Stimulated activated CD4-positive, alpha-beta T cell treated with anti-CD3 and anti-CD28 coated beads, TNF-alpha, amount 100 ng/mL, for 4 hours (primary cell): ENCODE measurements around the gene STK16.

Experiments used
- DNase-seq, 3 experiments: peaks; one replicate each; pipeline ENCODE4 v3.0.0-alpha.2; 2020; ENCODE audit warnings: low read depth in 3 of 3

The STK16 gene

GRCh38 chr2:219269362-219270054 lies 24.2 kb downstream of the STK16 start:
- DNase-seq, result no peak

- DNase-seq, result no peak
These were observed 24.7 kb downstream of the STK16 start for GRCh38 chr2:219270055-219270372.

DNA sequence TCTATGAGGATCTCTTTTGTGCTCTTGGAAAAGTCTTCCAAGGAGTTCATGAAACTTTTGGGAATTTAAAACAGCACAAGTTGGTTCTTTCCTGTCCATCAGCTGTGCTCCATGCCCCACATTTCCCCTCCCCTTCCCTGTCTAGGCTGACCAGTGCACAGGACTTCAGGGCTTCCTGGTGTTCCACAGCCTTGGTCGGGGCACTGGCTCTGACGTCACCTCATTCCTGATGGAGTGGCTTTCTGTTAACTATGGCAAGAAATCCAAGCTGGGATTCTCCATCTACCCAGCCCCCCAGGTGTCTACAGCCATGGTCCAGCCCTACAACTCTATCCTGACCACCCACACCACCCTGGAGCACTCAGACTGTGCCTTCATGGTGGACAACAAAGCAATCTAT lies 25.7 kb downstream of the STK16 start:
- DNase-seq, result no peak

DNA sequence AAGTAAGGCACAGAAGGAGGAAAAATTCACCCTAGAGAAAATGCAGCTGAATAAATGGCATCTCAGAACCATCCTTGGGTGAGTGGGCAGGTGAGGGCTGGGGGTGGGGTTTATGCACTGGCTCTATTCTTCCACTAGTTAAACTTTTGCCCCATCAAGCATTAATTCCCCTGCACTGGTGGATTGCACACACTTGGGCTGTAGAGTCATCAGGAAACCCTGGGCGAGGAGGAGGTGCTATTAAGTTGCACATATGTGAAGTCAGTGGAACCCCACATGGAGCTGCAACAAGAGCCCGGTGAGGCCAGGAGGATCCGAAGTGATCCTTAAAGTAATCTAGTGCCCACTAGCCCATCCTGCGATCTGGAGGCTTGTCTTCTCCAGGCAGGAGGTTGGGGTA lies 27.1 kb downstream of the STK16 start:
- no peak for DNase-seq

GRCh38 chr2:219272995-219273394 lies 27.7 kb downstream of the STK16 start:
- no peak for DNase-seq

DNA sequence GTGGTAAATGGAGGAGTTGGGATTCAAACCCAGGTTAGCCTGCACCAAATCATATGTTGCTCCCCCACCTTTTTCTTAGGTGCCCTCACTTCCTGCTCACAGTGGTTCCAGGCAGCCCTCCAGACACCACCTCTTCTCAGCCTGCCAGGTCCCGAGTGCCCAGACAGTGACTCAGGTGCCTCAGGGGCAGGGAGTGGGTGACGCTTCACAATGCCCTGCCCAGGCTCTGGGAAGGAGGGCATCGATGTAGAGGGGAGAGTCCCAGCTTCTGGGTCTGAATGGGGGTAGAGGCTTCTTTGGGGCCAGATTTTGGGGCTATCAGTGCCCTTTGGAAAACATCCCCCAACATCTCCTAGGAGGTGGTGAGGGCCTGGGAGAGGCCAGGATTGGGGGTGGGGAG lies 28.7 kb downstream of the STK16 start:
- DNase-seq, result no peak

DNA sequence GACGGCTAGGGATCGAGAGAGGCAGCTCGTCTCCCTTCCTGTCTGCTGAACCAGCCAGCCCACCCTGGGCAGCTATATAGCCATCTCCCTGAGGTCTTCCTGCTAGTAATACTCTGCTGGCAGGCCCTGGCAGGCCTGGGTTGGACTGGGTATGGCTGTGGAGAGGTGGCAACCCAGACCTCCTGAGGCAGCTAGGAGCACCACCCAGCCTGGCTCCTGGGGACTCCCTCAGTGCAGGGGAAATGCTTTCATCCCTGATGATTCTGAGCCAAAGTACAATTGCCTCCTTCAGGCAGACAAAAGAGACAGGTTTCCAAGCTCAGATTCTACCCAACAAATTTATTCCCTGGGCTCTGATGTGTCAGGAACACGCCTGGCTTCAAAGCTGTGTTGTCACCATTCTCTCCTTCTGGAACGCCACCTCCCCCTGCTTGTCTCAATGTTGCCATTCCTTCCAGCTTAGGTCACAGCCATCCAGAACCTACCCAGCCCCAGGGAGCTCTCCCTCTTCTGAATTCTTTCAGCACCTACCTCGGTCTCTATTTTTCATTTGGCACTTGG lies 29.2 kb downstream of the STK16 start:
- DNase-seq, result no peak

DNA sequence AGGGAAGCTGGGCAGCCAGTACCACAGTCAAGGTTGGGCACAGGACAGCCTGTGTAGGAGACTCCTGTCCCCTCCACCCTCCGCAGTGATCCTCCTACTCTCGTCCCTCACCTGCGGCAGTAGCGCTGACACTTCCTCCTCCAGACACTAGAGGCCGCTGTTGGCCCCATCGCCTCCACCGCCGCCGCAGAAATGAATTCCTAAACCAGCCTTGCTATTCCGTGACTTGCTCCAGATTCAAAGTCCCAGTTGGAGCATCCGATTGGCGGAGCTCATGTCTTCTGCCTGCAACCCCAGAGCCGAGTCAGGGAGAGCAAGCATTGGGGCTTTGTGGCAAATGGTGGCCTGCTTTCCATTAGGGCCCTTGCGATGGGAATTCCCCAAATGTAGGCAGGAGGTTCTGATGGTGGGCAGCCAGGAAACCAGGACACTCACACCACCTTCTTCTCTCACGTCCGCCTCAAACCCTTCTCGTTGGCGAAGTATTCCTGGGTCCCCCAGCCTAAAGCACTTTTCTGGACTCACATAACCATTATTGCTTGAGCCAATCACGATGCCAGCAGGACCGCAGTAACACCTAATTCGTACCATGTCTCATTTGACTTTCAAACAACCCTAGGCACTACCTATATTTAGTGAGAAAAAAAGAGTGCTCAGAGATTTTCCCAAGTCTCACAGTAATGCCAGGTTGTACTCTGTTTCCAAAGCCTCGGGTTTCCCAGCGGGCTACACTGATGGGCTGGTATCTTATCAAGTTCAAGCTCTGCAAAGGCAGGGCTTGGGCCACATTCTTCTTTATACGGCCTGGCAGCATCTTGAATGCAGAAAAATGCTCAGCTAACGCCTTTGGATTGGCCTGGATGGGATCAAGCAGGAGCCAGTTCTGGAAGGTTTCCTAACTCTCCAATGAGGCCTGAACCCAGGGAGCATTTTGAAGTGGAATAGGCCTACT lies 32.7 kb downstream of the STK16 start:
- DNase-seq, result peak; percentile 54 to 61 (median 60)

GRCh38 chr2:219278655-219279150 lies 33.4 kb downstream of the STK16 start:
- DNase-seq, result no peak

DNA sequence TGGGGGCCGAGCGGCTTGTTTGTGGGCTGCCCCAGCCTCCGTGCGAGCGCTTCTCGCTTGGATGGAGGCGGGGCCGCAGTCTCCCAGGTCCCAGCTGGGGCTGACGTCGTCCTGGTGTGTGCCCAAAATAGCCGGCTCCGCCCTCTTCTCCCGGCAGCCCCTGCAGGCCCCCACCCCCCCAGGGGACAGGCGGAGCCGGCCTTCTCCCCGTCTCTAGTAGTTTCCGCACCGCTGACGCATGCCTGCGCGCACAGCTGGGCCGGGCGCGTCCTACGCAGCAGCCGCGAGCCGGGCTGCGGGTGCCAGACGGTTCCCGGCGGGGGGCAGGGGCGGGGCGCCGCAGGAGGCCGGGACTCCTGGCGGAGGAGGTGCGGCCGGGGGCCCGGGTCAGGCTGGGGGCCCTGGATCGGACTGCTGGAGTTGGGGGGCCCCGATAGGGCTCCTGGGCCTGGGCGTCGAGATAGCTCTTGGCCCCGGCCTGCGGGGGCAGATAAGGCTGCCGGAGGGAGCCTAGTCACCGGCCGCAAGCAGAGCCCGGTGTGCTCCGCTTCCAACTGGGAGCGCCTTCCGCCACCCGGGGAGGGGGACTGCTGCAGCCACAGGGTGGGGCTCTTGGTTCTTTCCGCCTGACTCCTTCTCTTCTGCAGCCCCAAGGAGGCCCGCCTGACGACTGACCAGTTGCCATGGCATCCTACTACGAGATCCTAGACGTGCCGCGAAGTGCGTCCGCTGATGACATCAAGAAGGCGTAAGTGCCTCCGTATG lies 34.1 kb downstream of the STK16 start, which contains the start of gene DNAJB2:
Gene DNAJB2, plus strand, starts transcription at position 216 of the 765 bp plus-strand sequence. Its CDS starts 468 bp downstream, at position 684.
- DNase-seq, result peak; percentile 94 to 99 (median 99)

DNA sequence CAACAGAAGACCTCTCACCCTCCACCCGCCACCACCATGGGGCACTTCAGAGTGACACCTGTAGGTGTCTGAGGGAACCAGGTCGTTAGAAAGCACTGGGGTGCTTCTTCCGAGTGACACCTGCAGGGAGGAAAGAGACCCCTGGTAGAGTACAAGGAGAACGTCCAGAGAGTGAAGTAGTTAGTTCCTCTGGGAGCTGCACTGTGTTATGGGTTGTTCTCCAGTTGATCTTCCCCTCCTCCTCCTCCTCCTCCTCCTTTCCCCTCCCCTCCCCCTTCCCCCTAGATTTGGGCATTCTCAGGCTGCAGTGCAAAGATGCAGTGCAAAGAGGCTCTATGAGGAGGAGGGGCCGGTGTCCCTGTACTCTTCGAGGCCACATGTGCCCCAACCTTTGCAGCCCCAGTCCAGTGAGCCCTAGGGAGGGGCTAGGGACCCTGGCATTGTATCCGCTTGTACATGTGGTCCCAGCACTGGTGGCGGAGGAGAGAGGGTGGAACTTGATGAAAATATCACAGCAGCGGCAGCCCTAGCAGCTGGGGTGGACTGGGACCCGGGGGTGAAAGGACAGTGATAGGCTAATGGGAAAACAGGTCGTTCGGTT lies 34.7 kb downstream of the STK16 start:
- DNase-seq, result no peak

GRCh38 chr2:219280651-219281050 lies 35.4 kb downstream of the STK16 start:
- DNase-seq, result no peak

DNA sequence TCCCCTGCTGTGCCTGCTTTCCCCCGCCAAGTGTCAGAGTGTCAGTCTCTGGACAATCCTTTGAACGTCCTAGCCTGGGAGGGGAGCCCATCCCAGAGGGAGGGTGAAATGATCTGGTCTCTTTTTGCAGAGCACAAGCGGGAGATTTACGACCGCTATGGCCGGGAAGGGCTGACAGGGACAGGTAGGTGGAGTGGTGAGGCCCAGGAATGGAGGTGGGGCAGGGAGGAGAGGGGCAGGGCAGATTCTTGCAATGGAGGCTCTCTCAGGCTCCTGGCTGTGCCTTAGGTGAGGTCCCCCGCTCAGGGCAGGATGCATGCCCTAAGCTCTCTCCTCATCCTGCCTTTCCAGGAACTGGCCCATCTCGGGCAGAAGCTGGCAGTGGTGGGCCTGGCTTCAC lies 36.3 kb downstream of the STK16 start:
- no peak for DNase-seq

GRCh38 chr2:219282375-219282774 lies 37.1 kb downstream of the STK16 start:
- no peak for DNase-seq

DNA sequence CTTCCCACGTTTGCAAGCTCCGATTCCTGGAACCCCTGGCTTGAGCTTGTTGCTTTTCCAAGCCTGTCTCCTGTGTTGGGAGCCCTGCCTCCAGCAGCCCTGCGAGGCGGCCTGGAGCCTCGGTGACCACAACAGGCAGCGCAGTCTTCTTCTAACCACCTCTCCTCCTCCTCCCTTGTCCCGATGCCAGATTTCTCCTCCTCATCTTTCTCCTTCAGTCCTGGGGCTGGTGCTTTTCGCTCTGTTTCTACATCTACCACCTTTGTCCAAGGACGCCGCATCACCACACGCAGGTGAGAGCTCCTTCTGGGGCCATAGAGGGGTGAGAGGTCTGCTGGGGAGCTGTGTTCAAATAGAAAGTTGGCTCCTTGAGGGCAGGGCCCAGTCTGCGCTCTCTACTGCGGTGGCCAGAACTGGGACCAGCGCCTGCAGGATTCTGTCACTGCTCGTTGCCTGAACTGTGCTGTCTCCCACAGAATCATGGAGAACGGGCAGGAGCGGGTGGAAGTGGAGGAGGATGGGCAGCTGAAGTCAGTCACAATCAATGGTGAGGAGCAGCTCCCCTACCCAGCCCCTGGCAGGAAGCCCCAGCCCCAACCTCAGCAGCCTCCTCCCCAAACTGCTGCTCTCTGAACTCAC lies 37.8 kb downstream of the STK16 start:
- DNase-seq, result no peak

GRCh38 chr2:219284501-219285372 lies 39.5 kb downstream of the STK16 start:
- no peak for DNase-seq

DNA sequence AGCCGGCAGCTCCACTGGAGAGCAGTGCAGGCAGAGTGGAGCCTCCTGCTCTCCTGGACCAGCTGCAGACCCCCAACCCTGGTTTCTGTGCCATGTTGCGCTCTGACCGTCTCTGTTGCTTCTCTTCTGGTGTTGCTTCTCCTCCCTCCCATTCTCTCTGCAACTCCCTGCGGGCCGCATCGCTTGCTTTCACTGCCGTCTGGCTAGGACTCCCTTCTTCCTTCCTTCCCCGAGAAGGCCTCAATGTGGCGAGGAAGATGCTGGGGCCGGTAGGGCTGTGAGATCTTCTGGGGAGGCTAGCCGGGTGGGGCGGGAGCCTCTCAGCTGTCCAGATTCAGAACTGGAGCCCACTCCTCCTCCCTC lies 40.1 kb downstream of the STK16 start:
- DNase-seq, result no peak

DNA sequence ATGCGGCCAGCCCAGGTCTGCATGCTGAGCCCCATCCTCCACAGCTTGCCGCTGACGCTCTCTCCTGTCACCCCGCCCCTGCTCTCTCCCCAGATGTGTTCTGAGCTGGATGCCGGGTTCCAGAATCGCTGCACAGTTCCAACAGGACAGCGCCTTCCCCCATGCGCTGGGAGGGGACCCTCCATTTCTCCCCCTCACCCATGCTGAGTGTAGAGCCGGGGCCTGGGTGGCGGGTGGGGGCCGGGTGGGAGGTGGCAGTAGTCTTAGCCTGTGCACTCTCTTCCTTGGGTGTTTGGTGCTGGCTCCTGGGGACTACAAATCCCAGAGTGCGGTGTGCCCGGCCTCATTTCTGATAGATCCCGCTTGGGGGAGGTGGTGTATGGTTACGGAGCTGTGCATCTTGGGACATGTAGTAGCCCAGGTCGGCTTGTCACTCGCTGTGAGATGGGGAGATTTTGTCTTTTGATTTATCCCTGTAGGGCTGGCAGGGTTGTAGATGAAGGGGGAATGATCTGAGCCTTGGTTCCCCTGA lies 40.7 kb downstream of the STK16 start:
- DNase-seq, result no peak

- no peak for DNase-seq
These were observed 41.3 kb downstream of the STK16 start for GRCh38 chr2:219286436-219287115.
